Kidney glomerular epithelial cell (primary cell): ENCODE data around the gene IQGAP3.
"Not testable (repeated sequence)": the region's sequence is repeated elsewhere in the genome, so short reads cannot be mapped to it uniquely, and the experiment has no call there.

Experiments
- DNase-seq: peaks from one replicate; lab custom pipeline; 2025; lab: John Stamatoyannopoulos, UW

The IQGAP3 gene

GRCh38 chr1:156592910-156593660 is 20.7 kb upstream of the IQGAP3 start:
- no peak for DNase-seq

- no peak for DNase-seq
Observed at GRCh38 chr1:156592158-156592909, 20.0 kb upstream of the IQGAP3 start.

- peak; percentile 8 for DNase-seq
Observed at GRCh38 chr1:156591432-156592157, 19.2 kb upstream of the IQGAP3 start, which contains the start of gene NAXE. NAXE (plus strand) TSS chr1:156591776; CDS start chr1:156591805, 29 bp downstream.

GRCh38 chr1:156591181-156591431 is 18.7 kb upstream of the IQGAP3 start:
- DNase-seq = no peak

GRCh38 chr1:156590326-156591180 is 18.2 kb upstream of the IQGAP3 start:
- DNase-seq = no peak

GRCh38 chr1:156589546-156589945 is 17.2 kb upstream of the IQGAP3 start:
- DNase-seq = no peak

- not testable (repeated sequence) for DNase-seq
Observed at GRCh38 chr1:156587927-156588326, 15.6 kb upstream of the IQGAP3 start.

- no peak for DNase-seq
Observed at GRCh38 chr1:156586892-156587477, 14.6 kb upstream of the IQGAP3 start.

GRCh38 chr1:156586323-156586722 is 14.0 kb upstream of the IQGAP3 start:
- no peak for DNase-seq

GRCh38 chr1:156584813-156585212 is 12.4 kb upstream of the IQGAP3 start:
- DNase-seq = no peak

- peak; percentile 88 for DNase-seq
Observed at GRCh38 chr1:156583821-156584622, 11.7 kb upstream of the IQGAP3 start.

GRCh38 chr1:156582388-156583017 is 10.1 kb upstream of the IQGAP3 start:
- DNase-seq = no peak

- DNase-seq = no peak
Observed at GRCh38 chr1:156581661-156582387, 9.5 kb upstream of the IQGAP3 start.

GRCh38 chr1:156579472-156579871 is 7.1 kb upstream of the IQGAP3 start, which contains the start of gene TTC24:
TTC24 (plus strand) TSS chr1:156579723; CDS start chr1:156581365, 1,642 bp downstream.
- DNase-seq = no peak

- DNase-seq = peak; percentile 19
Observed at GRCh38 chr1:156578055-156578454, 5.7 kb upstream of the IQGAP3 start.

GRCh38 chr1:156577550-156577949 is 5.2 kb upstream of the IQGAP3 start:
- DNase-seq = no peak

- DNase-seq = no peak
Observed at GRCh38 chr1:156574039-156574633, 1.8 kb upstream of the IQGAP3 start.

- no peak for DNase-seq
Observed at GRCh38 chr1:156572663-156573018, 276 bp upstream of the IQGAP3 start.

- DNase-seq = peak; percentile 95
Observed at GRCh38 chr1:156571261-156571852, 1.0 kb downstream of the IQGAP3 start.
